HepG2 (cell line): ENCODE results near the gene NTRK2. TPM values are rescaled to one million over a fixed set of nuclear protein-coding genes. Genes with fewer than 3 reads are reported as not detected.

ENCODE experiments used
- ATAC-seq: fragments of 200-7000 bp; cut with Tn5 transposase; 3 replicates; pipeline ENCODE4 v1.9.1; 2020; ENCODE audit warnings: mild to moderate bottlenecking, moderate library complexity
- BruUV-seq: library from RNA; stranded (reverse); fragments of 400-500 nt; replicated peaks from 2 replicates; lab custom pipeline; 2021; lab: Mats Ljungman, UMichigan
- CTCF ChIA-PET: fragments of 300-600 bp; formaldehyde crosslinking; extraction: SDS; loops from one replicate; lab custom pipeline; 2021; ENCODE audit warnings: low total read pairs, inconsistent platforms, low intra/inter-chr PET ratio; lab: Yijun Ruan, JAX
- POLR2A ChIA-PET: fragments of 350-600 bp; sonication (Branson Sonifier 250); formaldehyde crosslinking; loops from one replicate; lab custom pipeline; 2020; ENCODE audit warnings: antibody characterized with exemption, inconsistent platforms; lab: Yijun Ruan, JAX
- DNase-seq: peaks from one replicate; pipeline ENCODE4 v3.0.0-alpha.2; 2015; ENCODE audit warnings: low spot score
- FAIRE-seq: peaks from 3 replicates; lab custom pipeline; 2011; peaks lifted over from hg19 to GRCh38; lab: Jason Lieb, UNC
- H2AFZ ChIP-seq: one replicate; pipeline ENCODE4 v1.6.1; 2011; ENCODE audit warnings: low read length, inconsistent platforms
- H3K27ac ChIP-seq: fragments of 300-600 bp; 3 replicates; pipeline ENCODE4 v1.8.0; 2011; ENCODE audit warnings: mixed run types, mild to moderate bottlenecking, mixed read lengths, low read length, inconsistent platforms; ENCODE audit not compliant: insufficient read depth; ENCODE audit errors: extremely low read length
- H3K27me3 ChIP-seq, 2 experiments: fragments of 200-600 bp in 1 of 2; 2 replicates in 1 of 2; 3 replicates in 1 of 2; pipeline versions ENCODE4 v1.6.0 to v1.8.0; 2011; ENCODE audit warnings: low read length in 2 of 2, mild to moderate bottlenecking in 2 of 2, moderate library complexity in 2 of 2, inconsistent platforms in 1 of 2; ENCODE audit not compliant: insufficient read depth in 2 of 2, control insufficient read depth in 1 of 2
- H3K36me3 ChIP-seq, 2 experiments: fragments of 200-600 bp in 1 of 2; replicated peaks in 1 of 2; 2 replicates in 1 of 2; 3 replicates in 1 of 2; pipeline versions ENCODE4 v1.5.1 to v1.8.0; 2011; ENCODE audit warnings: low read length in 2 of 2, inconsistent platforms in 1 of 2; ENCODE audit not compliant: insufficient read depth in 2 of 2, control insufficient read depth in 1 of 2
- H3K4me1 ChIP-seq: 2 replicates; pipeline ENCODE4 v1.5.1; 2012; ENCODE audit warnings: low read length, inconsistent platforms; ENCODE audit not compliant: insufficient read depth
- H3K4me2 ChIP-seq: 2 replicates; pipeline ENCODE4 v1.6.0; 2011; ENCODE audit warnings: low read depth, low read length, inconsistent platforms
- H3K4me3 ChIP-seq, 3 experiments: fragments of 200-600 bp in 1 of 3; sonication (generic), shearing (Covaris generic) in 1 of 3; replicated peaks in 1 of 3; 2 replicates each; pipeline ENCODE4 v1.5.1; 2011 to 2016; ENCODE audit warnings: low read length in 3 of 3, inconsistent platforms in 2 of 3, low read depth in 2 of 3, mild to moderate bottlenecking in 2 of 3, control low read depth in 1 of 3, mixed read lengths in 1 of 3; ENCODE audit not compliant: insufficient read depth in 1 of 3
- H3K79me2 ChIP-seq: one replicate; pipeline ENCODE4 v1.6.1; 2011; ENCODE audit warnings: low read length, inconsistent platforms; ENCODE audit not compliant: insufficient read depth
- H3K9ac ChIP-seq: 2 replicates; pipeline ENCODE4 v1.6.0; 2011; ENCODE audit warnings: mild to moderate bottlenecking, low read depth, low read length, inconsistent platforms; ENCODE audit not compliant: insufficient read depth
- H3K9me3 ChIP-seq: 2 replicates; pipeline ENCODE4 v1.5.1; 2012; ENCODE audit warnings: mild to moderate bottlenecking, low read length
- H4K20me1 ChIP-seq: 2 replicates; pipeline ENCODE4 v1.6.0; 2011; ENCODE audit warnings: inconsistent platforms, mild to moderate bottlenecking, low read length, moderate library complexity; ENCODE audit not compliant: insufficient read depth
- AKNA ChIP-seq: sonication (generic); formaldehyde crosslinking; IDR thresholded peaks from 2 replicates; pipeline ENCODE4 v1.4.0; 2020; ENCODE audit warnings: missing genetic modification reagents, borderline replicate concordance
- ATF7 ChIP-seq, 2 experiments: fragments of 450-650 bp in 1 of 2; sonication (generic) in 1 of 2; formaldehyde crosslinking in 1 of 2; IDR thresholded peaks; 2 replicates each; pipeline versions ENCODE4 v1.4.0 to v1.6.1; 2016 to 2020; ENCODE audit warnings: antibody characterized with exemption in 1 of 2, mild to moderate bottlenecking in 1 of 2, missing genetic modification reagents in 1 of 2
- FOXA3 ChIP-seq: IDR thresholded peaks from 2 replicates; pipeline ENCODE4 v1.6.1; 2016; ENCODE audit warnings: missing genetic modification reagents, missing compliant biosample characterization
- HMG20A ChIP-seq: IDR thresholded peaks from 2 replicates; pipeline ENCODE4 v1.6.1; 2016; ENCODE audit warnings: borderline replicate concordance
- MTF1 ChIP-seq: sonication (generic); formaldehyde crosslinking; IDR thresholded peaks from 2 replicates; pipeline ENCODE4 v1.5.0; 2020; ENCODE audit warnings: missing genetic modification reagents
- PPARG ChIP-seq: conservative IDR thresholded peaks from 2 replicates; pipeline ENCODE4 v1.6.1; 2016; ENCODE audit warnings: missing biosample characterization, missing genetic modification reagents
- TBP ChIP-seq: sonication (generic); formaldehyde crosslinking; IDR thresholded peaks from 2 replicates; pipeline ENCODE4 v1.5.0; 2020; ENCODE audit warnings: missing genetic modification reagents
- TCF7 ChIP-seq: sonication (generic); IDR thresholded peaks from 2 replicates; pipeline ENCODE4 v1.6.1; 2016; ENCODE audit warnings: antibody characterized with exemption, low read depth
- THYN1 ChIP-seq: sonication (generic); formaldehyde crosslinking; IDR thresholded peaks from 2 replicates; pipeline ENCODE4 v1.8.1; 2023; ENCODE audit warnings: low read depth, mild to moderate bottlenecking, moderate library complexity, missing genetic modification reagents, borderline replicate concordance
- TOPORS ChIP-seq: sonication (generic); formaldehyde crosslinking; IDR thresholded peaks from 2 replicates; pipeline ENCODE4 v1.8.0; 2023; ENCODE audit warnings: mild to moderate bottlenecking, missing genetic modification reagents
- ZBTB34 ChIP-seq: sonication (generic); formaldehyde crosslinking; IDR thresholded peaks from 2 replicates; pipeline ENCODE4 v1.8.0; 2022; ENCODE audit warnings: mild to moderate bottlenecking, missing genetic modification reagents
- ZBTB38 ChIP-seq: sonication (generic); formaldehyde crosslinking; IDR thresholded peaks from 2 replicates; pipeline ENCODE4 v1.5.1; 2020; ENCODE audit warnings: mild to moderate bottlenecking, missing genetic modification reagents
- ZNF136 ChIP-seq: sonication (generic); formaldehyde crosslinking; IDR thresholded peaks from 2 replicates; pipeline ENCODE4 v1.8.1; 2022; ENCODE audit warnings: low read depth, mild to moderate bottlenecking, moderate library complexity, missing genetic modification reagents
- ZNF138 ChIP-seq: sonication (generic); formaldehyde crosslinking; IDR thresholded peaks from 2 replicates; pipeline ENCODE4 v1.5.0; 2020; ENCODE audit warnings: mild to moderate bottlenecking, low read depth, missing genetic modification reagents
- ZNF337 ChIP-seq: sonication (generic); formaldehyde crosslinking; IDR thresholded peaks from 2 replicates; pipeline ENCODE4 v1.5.1; 2020; ENCODE audit warnings: missing genetic modification reagents, low read depth, mild to moderate bottlenecking, borderline replicate concordance
- ZNF44 ChIP-seq: sonication (generic); formaldehyde crosslinking; IDR thresholded peaks from 2 replicates; pipeline ENCODE4 v1.5.1; 2020; ENCODE audit warnings: mild to moderate bottlenecking, missing genetic modification reagents
- ZNF564 ChIP-seq: sonication (generic); formaldehyde crosslinking; IDR thresholded peaks from 2 replicates; pipeline ENCODE4 v1.8.1; 2023; ENCODE audit warnings: mild to moderate bottlenecking, missing genetic modification reagents
- ZSCAN30 ChIP-seq: sonication (generic); formaldehyde crosslinking; IDR thresholded peaks from 2 replicates; pipeline ENCODE4 v1.5.0; 2020; ENCODE audit warnings: mild to moderate bottlenecking, missing genetic modification reagents
- WGBS: methylation state at CpG from one replicate; pipeline ENCODE4 v1.1.6; 2017; ENCODE audit warnings: low lambda C conversion rate; 5-methylcytosine and 5-hydroxymethylcytosine counted together
- in situ Hi-C: cut with HindIII; loops from 2 replicates; pipeline ENCODE4 v1.10.0; 2017; ENCODE audit warnings: low pct_unique_long_range_greater_than_20kb; ENCODE audit not compliant: extremely low pct_ligation_motif_present
- intact Hi-C: fragments of 100-400 bp; cut with micrococcal nuclease; formaldehyde crosslinking; loops from one replicate; pipeline ENCODE4 v1.10.0; 2022; ENCODE audit not compliant: unreplicated experiment
- polyA plus RNA-seq, 8 experiments: library from polyadenylated mRNA; depleted of rRNA in 3 of 8; stranded (reverse) in 7 of 8; unstranded in 1 of 8; fragments of >200 nt; fragmentation: Illumina TruSeq in 4 of 8; extraction: Trizol in 4 of 8; gene quantifications; 2 replicates each; pipeline versions ENCODE4 v1.2.1 to v1.2.3, GENCODE V29; 2011 to 2016; ENCODE audit warnings: low read depth in 4 of 8, missing spikeins in 1 of 8, mixed read lengths in 1 of 8; ENCODE audit not compliant: insufficient read depth in 1 of 8
- total RNA-seq, 5 experiments: library from RNA; depleted of rRNA; stranded (reverse); fragments of >200 nt; fragmentation: Illumina TruSeq; extraction: Trizol; gene quantifications; 2 replicates each; pipeline ENCODE4 v1.2.3, GENCODE V29; 2016; ENCODE audit warnings: low read depth in 1 of 5

The NTRK2 gene
- total and polyA plus RNA-seq, 2 of the 13 experiments (the other 11 are each of a cell fraction or from before 2014, with no cell fraction given), result not detected

GRCh38 chr9:84811751-84812074, 142.2 kb downstream of the NTRK2 start (continued):
- TF ChIP-seq AKNA (CRISPR knock-in tag), result no peak
- no peak for TF ChIP-seq MTF1

- no peaks in the 10 kb centered on the region for H3K4me1 ChIP-seq
- no peak for ATAC-seq
- DNase-seq, result no peak
- H3K27ac ChIP-seq, result no peak overlapping the region
- H4K20me1 ChIP-seq, result no peaks in the 10 kb centered on the region
- TF ChIP-seq HMG20A (CRISPR knock-in tag), result no peak
- no peak for TF ChIP-seq ZNF138 (CRISPR knock-in tag)
- no peak for TF ChIP-seq ZNF44 (CRISPR knock-in tag)
- no peak for TF ChIP-seq TCF7
- TF ChIP-seq ZBTB38, result no peak
- TF ChIP-seq TBP (CRISPR knock-in tag), result no peak
- TF ChIP-seq THYN1 (CRISPR knock-in tag), result no peak
- TF ChIP-seq ZNF564, result no peak
- TF ChIP-seq TOPORS (CRISPR knock-in tag), result no peak
- no peak for TF ChIP-seq ZBTB34 (CRISPR knock-in tag)
- no peak for TF ChIP-seq ZNF136
- no peak for TF ChIP-seq ZNF337 (CRISPR knock-in tag)
- TF ChIP-seq ZSCAN30 (CRISPR knock-in tag), result no peak
- no peak for TF ChIP-seq ATF7 (IDR thresholded peaks at IDR 0.05)
- no peak for TF ChIP-seq ATF7 (CRISPR knock-in tag; IDR thresholded peaks at IDR 0.05)
- no peak for TF ChIP-seq FOXA3 (CRISPR knock-in tag)
- no peak for TF ChIP-seq PPARG (CRISPR knock-in tag)
- BruUV-seq, result no TSS peak
- H3K4me2 ChIP-seq, result no peak overlapping the region
- WGBS, result 31% methylated on average over 5 of the region's 5 CpGs
- CTCF ChIA-PET, result no interaction called here
- no peaks in the 10 kb centered on the region for H3K36me3 ChIP-seq
- no peaks in the 10 kb centered on the region for H3K79me2 ChIP-seq
- H3K4me3 ChIP-seq, result no peak overlapping the region
- POLR2A ChIA-PET, result no interaction called here
- in situ Hi-C loops (no loop called here), intact Hi-C loops (no loop called here)
- no peaks in the 10 kb centered on the region for H3K9me3 ChIP-seq
- H3K27me3 ChIP-seq, result no peaks in the 10 kb centered on the region
- H3K9ac ChIP-seq, result no peak overlapping the region
- no peak for FAIRE-seq
- no peak overlapping the region for H2AFZ ChIP-seq
Measured at GRCh38 chr9:84812355-84812754, 142.8 kb downstream of the NTRK2 start.
